Measurements from ENCODE around the gene RPL27. TPM values are rescaled to one million over a fixed set of nuclear protein-coding genes. Genes with fewer than 3 reads are reported as not detected.

Gene RPL27
- polyA plus RNA-seq, 1 donor (not counting 4 experiments of a cell fraction or from before 2014, with no cell fraction given), result 7,614 TPM

DNA sequence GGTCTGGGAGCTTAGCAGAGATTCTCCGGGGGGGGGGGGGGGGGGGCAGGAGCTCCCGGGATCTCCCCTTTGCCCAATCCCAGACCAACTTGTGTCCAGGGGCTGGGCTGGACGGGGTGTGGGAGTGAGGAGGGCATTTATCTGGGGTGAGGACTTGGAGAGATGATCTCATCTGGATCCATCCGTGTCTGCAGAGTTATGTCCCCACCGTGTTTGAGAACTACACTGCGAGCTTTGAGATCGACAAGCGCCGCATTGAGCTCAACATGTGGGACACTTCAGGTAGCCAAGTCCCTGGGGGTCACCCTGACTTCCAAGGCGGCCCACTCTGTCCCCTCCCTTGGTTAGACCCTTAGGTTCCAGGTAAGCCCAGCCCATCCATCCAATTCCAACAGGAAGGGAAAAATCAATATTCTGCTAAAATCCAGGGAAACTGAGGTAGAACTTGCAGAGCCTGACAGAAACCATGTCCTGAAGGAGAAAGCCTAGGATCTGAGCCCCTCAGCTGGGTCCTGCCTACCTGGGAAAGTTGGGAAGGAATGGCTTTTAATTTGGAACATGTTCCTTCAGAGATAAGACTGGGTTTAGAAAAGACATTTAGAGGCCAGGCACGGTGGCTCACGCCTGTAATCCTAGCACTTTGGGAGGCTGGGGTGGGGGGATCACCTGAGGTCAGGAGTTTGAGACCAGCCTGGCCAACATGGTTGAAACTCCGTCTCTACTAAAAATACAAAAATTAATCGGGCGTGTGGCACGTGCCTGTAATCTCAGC, 27.7 kb downstream of the RPL27 start:
- H3K9me3 ChIP-seq (ENCODE audit: control insufficient read depth, low read depth, low read length), result no peaks in the 10 kb centered on the region
- dilution Hi-C loops (cut with MboI; ENCODE audit: extremely low pct_ligation_motif_present, low sequenced_read_pairs), result no loop called here
- H3K36me3 ChIP-seq (ENCODE audit: control insufficient read depth in 2 of 2, extremely low read depth in 1 of 2, insufficient read depth in 2 of 2, low read length in 2 of 2), result no peaks in the 10 kb centered on the region
- no peak overlapping the region for H3K9ac ChIP-seq (ENCODE audit: control insufficient read depth, extremely low read depth, insufficient read depth, low read length)
- H4K20me1 ChIP-seq (ENCODE audit: control insufficient read depth, extremely low read depth, insufficient read depth, low read length), result no peaks in the 10 kb centered on the region
- no peaks in the 10 kb centered on the region for H3K9me1 ChIP-seq (ENCODE audit: control insufficient read depth, extremely low read depth, insufficient read depth, low read length)
- H3K27me3 ChIP-seq (ENCODE audit: control insufficient read depth, extremely low read depth, insufficient read depth, low read length), result peaks cover 17% of the 10 kb centered on the region
- no peak overlapping the region for H3K4me3 ChIP-seq (ENCODE audit: control insufficient read depth in 2 of 3, extremely low read depth in 1 of 3, insufficient read depth in 2 of 3, low read depth in 1 of 3, low read length in 3 of 3)
- peaks cover 4% of the 10 kb centered on the region for H3K4me1 ChIP-seq (ENCODE audit: control insufficient read depth, extremely low read depth, insufficient read depth, low read length)
- H3K27ac ChIP-seq (ENCODE audit: control insufficient read depth, insufficient read depth, low read length), result no peak overlapping the region
- H2AFZ ChIP-seq (ENCODE audit: control insufficient read depth, low read length), result no peak overlapping the region
- no peak overlapping the region for H3K4me2 ChIP-seq (ENCODE audit: control insufficient read depth, extremely low read depth, insufficient read depth, low read depth, low read length)
- peaks cover 7% of the 10 kb centered on the region for H3K79me2 ChIP-seq (ENCODE audit: control insufficient read depth, insufficient read depth, low read length)
- DNase-seq (ENCODE audit: low read depth, low spot score) (no peak), FAIRE-seq (no peak)
- no peak for TF ChIP-seq CTCF (optimal IDR thresholded peaks at IDR 0.05 in 1 of 3, IDR thresholded peaks at IDR 0.05 in 1 of 3, conservative IDR thresholded peaks at IDR 0.05 in 1 of 3; ENCODE audit: extremely low read depth in 1 of 3, insufficient read depth in 2 of 3, low read length in 3 of 3)
- TF ChIP-seq EZH2 (IDR thresholded peaks at IDR 0.05; ENCODE audit: low read length), result no peak

DNA sequence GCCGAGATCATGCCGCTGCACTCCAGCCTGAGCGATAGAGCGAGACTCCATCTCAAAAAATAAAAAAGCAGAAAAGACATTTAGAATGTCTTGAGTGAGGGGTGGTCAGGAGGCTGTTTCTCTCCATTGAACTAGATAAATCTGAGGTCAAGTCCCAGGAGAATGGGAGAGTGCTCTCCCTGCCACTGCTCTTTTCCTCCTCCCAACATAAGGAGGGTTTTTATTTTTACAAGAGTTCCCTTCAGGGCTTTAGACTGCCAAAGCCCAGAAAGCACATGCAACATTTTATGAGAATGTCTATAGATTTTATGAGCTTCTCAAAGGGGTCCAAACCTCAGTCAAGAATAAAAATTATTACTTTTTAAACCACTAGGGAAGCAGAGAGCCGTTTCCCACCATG, 28.4 kb downstream of the RPL27 start:
- no peak overlapping the region for H3K27ac ChIP-seq (ENCODE audit: control insufficient read depth, insufficient read depth, low read length)
- H2AFZ ChIP-seq (ENCODE audit: control insufficient read depth, low read length), result no peak overlapping the region
- no peak overlapping the region for H3K4me2 ChIP-seq (ENCODE audit: control insufficient read depth, extremely low read depth, insufficient read depth, low read depth, low read length)
- H3K4me3 ChIP-seq (ENCODE audit: control insufficient read depth in 2 of 3, extremely low read depth in 1 of 3, insufficient read depth in 2 of 3, low read depth in 1 of 3, low read length in 3 of 3), result no peak overlapping the region
- dilution Hi-C loops (cut with MboI; ENCODE audit: extremely low pct_ligation_motif_present, low sequenced_read_pairs), result no loop called here
- DNase-seq (ENCODE audit: low read depth, low spot score) (no peak), FAIRE-seq (no peak)
- no peak for TF ChIP-seq EZH2 (IDR thresholded peaks at IDR 0.05; ENCODE audit: low read length)
- TF ChIP-seq CTCF (optimal IDR thresholded peaks at IDR 0.05 in 1 of 3, IDR thresholded peaks at IDR 0.05 in 1 of 3, conservative IDR thresholded peaks at IDR 0.05 in 1 of 3; ENCODE audit: extremely low read depth in 1 of 3, insufficient read depth in 2 of 3, low read length in 3 of 3), result no peak
- H3K27me3 ChIP-seq (ENCODE audit: control insufficient read depth, extremely low read depth, insufficient read depth, low read length), result peaks cover 17% of the 10 kb centered on the region
- H3K9me3 ChIP-seq (ENCODE audit: control insufficient read depth, low read depth, low read length), result no peaks in the 10 kb centered on the region
- no peaks in the 10 kb centered on the region for H4K20me1 ChIP-seq (ENCODE audit: control insufficient read depth, extremely low read depth, insufficient read depth, low read length)
- peaks cover 3% of the 10 kb centered on the region for H3K4me1 ChIP-seq (ENCODE audit: control insufficient read depth, extremely low read depth, insufficient read depth, low read length)
- peaks cover 3% of the 10 kb centered on the region for H3K79me2 ChIP-seq (ENCODE audit: control insufficient read depth, insufficient read depth, low read length)
- no peaks in the 10 kb centered on the region for H3K36me3 ChIP-seq (ENCODE audit: control insufficient read depth in 2 of 2, extremely low read depth in 1 of 2, insufficient read depth in 2 of 2, low read length in 2 of 2)
- H3K9ac ChIP-seq (ENCODE audit: control insufficient read depth, extremely low read depth, insufficient read depth, low read length), result no peak overlapping the region
- H3K9me1 ChIP-seq (ENCODE audit: control insufficient read depth, extremely low read depth, insufficient read depth, low read length), result no peaks in the 10 kb centered on the region
